GM18858 (cell line): Measurements from ENCODE around the gene AGO1.
"Not testable (repeated sequence)": the region's sequence is repeated elsewhere in the genome, so short reads cannot be mapped to it uniquely, and the experiment has no call there.

ENCODE experiments used
- ATAC-seq: cut with Tn5 transposase; IDR thresholded peaks from one replicate; pipeline ENCODE4 v1.9.1; 2021; ENCODE audit not compliant: unreplicated experiment

AGO1 gene

GRCh38 chr1:35869245-35869950 lies 13.6 kb upstream of the AGO1 start:
- not testable (repeated sequence) for ATAC-seq

- no peak for ATAC-seq
These were observed 12.2 kb upstream of the AGO1 start for GRCh38 chr1:35870651-35871309.

- no peak for ATAC-seq
These were observed 9.7 kb upstream of the AGO1 start for GRCh38 chr1:35873243-35873750.

- ATAC-seq, result not testable (repeated sequence)
These were observed 8.9 kb upstream of the AGO1 start for GRCh38 chr1:35874115-35874514.

GRCh38 chr1:35876988-35877387 lies 6.0 kb upstream of the AGO1 start:
- ATAC-seq, result no peak

- ATAC-seq, result no peak
These were observed 1.1 kb upstream of the AGO1 start for GRCh38 chr1:35881850-35882273.

GRCh38 chr1:35882586-35882944 lies 444 bp upstream of the AGO1 start:
- no peak for ATAC-seq

GRCh38 chr1:35883635-35884101 lies 659 bp downstream of the AGO1 start:
- no peak for ATAC-seq

GRCh38 chr1:35884934-35885333 lies 1.9 kb downstream of the AGO1 start:
- ATAC-seq, result no peak

- ATAC-seq, result no peak
These were observed 3.1 kb downstream of the AGO1 start for GRCh38 chr1:35885961-35886558.

- no peak for ATAC-seq
These were observed 3.8 kb downstream of the AGO1 start for GRCh38 chr1:35886577-35887431.

GRCh38 chr1:35887508-35887907 lies 4.5 kb downstream of the AGO1 start:
- ATAC-seq, result no peak

- ATAC-seq, result no peak
These were observed 5.2 kb downstream of the AGO1 start for GRCh38 chr1:35888255-35888654.

- ATAC-seq, result not testable (repeated sequence)
These were observed 6.0 kb downstream of the AGO1 start for GRCh38 chr1:35888981-35889380.

- no peak for ATAC-seq
These were observed 10.3 kb downstream of the AGO1 start for GRCh38 chr1:35893051-35893879.

GRCh38 chr1:35894183-35894582 lies 11.2 kb downstream of the AGO1 start:
- ATAC-seq, result no peak

GRCh38 chr1:35894656-35895055 lies 11.6 kb downstream of the AGO1 start:
- ATAC-seq, result no peak

GRCh38 chr1:35899941-35900340 lies 16.9 kb downstream of the AGO1 start:
- ATAC-seq, result no peak

GRCh38 chr1:35901235-35901634 lies 18.2 kb downstream of the AGO1 start:
- no peak for ATAC-seq

GRCh38 chr1:35902671-35903070 lies 19.7 kb downstream of the AGO1 start:
- no peak for ATAC-seq
